GM15510 (cell line): ENCODE measurements around the gene SNAPC1.

Source experiments
- POLR2A ChIP-seq: IDR thresholded peaks from 3 replicates; pipeline ENCODE4 v1.6.1; 2011; ENCODE audit warnings: borderline replicate concordance; ENCODE audit not compliant: insufficient read length; ENCODE audit errors: extremely low read depth

The SNAPC1 gene

DNA sequence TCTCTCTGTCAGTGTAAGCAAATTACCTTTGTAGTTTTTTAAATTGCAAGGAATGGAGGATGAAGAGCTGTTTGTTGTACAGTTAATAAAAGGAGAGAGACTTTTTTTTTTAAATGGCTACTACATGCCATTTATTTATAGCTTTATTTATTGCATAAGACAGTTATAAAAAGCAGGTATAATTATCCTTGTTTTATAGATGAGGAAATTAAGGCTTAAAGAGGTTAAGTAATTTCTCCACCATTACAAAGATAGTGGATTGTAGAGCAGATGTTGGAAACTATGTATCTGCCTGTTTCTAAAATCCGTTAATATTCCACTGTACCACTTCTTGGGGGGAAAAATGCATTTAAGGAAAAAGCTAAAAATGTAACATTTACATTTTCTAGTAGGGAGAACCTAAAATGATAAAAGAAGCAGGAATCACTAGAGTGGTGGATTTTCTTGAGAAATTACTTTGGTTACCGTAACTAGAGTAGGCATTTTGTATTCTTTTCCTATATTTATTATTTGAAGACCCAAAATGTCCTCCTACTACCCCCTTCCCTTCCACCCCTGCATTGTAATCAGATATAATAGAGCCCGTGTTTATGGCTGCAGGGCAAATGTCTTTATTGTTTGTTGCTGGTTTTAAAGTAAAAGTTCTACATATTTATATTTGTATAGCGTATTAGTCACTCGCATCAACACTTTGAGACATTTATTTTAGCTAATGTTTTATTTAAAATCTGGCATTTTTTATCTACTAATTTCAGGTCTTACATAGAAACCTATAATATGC lies 2.3 kb downstream of the SNAPC1 start:
- no peak for TF ChIP-seq POLR2A

- no peak for TF ChIP-seq POLR2A
Observed at GRCh38 chr14:61765225-61765943, 3.2 kb downstream of the SNAPC1 start.

DNA sequence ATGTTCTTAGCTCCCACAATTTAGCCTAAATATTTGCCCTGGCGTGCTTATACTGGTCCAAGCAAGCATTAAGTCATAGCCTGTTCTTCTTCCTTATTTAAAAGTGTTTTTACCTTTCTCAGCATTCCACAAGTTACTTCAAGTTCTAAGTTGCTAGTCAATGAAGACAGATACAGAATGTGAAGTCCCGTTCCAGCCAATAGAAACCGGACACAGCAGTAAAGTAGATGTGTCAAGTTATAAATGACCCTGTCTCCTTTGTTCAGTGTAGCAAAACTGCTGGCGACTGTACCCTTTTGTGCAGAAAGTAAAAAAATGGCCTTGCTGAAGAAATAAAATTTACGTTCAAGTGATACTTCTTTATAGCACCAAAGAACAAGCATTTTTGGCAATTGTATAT lies 3.9 kb downstream of the SNAPC1 start:
- TF ChIP-seq POLR2A, result no peak

DNA sequence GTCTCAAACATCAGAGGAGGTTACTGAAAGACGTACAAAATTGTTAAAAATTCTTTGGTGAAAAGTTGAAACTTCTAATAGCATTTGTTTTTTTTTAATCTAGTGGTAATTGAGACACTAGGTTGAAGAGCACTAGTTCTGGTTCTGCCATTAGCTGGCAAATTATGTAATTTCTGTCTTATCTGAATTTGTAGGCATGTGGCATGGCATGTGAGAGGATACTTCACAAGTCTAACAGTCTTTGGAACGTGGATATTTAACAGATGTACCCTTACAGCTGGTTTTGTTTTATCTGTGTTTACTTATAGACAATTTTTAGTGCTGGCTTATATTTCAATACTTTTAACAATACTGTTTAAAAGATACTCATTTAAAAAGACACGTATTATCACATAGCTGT lies 6.0 kb downstream of the SNAPC1 start:
- no peak for TF ChIP-seq POLR2A

- TF ChIP-seq POLR2A, result no peak
Observed at GRCh38 chr14:61769893-61770292, 7.7 kb downstream of the SNAPC1 start.

GRCh38 chr14:61774861-61775260 lies 12.6 kb downstream of the SNAPC1 start:
- no peak for TF ChIP-seq POLR2A

DNA sequence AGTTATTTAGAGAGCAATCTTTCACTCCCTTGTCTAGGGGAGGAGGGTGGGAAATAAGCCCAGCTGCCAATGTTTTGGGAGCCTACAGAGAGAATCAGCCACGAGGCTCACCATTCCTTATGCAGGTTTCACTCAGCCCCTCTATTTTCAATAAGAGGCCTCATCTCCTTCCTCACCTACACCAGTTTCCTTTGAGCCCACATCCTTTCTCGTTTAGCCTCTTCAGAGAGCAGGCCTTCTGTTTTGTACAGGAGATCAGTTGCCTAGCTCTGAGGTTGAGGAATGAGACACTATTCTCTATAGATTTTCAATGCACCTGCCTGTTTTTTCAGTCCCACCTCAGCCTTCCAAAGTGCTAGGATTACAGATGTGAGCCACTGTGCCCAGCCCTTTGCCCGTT lies 17.9 kb downstream of the SNAPC1 start:
- no peak for TF ChIP-seq POLR2A

GRCh38 chr14:61797309-61797708 lies 35.1 kb downstream of the SNAPC1 start:
- TF ChIP-seq POLR2A, result no peak

GRCh38 chr14:61802010-61802568 lies 39.9 kb downstream of the SNAPC1 start:
- TF ChIP-seq POLR2A, result no peak

- TF ChIP-seq POLR2A, result no peak
Observed at GRCh38 chr14:61803755-61804154, 41.5 kb downstream of the SNAPC1 start.

DNA sequence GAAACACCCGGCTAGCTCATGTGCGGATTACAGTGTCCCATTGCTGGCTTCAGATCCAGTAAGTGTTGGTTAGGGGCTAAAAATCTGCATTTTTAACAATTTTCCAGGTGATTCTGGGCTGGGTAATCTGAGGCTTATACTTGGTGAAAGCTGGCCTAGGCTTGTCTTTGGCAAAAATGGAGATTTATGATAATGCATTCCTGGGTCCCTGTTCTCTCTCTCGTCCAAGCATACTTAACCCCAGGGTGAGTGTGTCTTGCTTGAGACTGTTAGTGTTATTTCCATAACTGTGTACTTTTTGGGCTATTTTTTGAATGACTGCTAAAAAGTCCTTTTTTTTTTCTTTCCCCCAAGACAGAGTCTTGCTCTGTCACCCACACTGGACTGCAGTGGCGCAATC lies 43.2 kb downstream of the SNAPC1 start:
- TF ChIP-seq POLR2A, result no peak

DNA sequence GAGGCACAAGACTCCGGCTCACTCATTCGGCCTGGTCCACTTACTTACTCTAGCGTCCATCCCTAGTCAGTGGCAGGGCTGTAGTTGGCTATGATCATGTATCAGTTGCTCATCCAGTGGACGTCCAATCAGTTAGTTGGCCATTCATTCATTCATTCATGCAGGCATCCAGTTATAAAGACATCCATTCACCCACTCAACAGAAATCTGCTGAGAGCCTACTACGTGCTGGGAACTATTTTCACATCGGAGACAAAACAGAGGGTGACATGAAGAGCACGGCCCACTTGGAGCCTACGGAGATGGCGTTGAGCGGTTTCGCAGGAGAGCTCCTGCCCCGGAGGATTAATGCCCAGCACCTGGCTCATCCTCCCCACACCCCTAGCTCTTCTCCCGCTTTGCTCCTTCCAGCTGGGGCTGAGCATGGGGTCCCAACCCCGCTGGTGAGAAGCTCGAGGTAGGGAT lies 49.7 kb downstream of the SNAPC1 start:
- TF ChIP-seq POLR2A, result no peak

- TF ChIP-seq POLR2A, result no peak
Observed at GRCh38 chr14:61812347-61813095, 50.3 kb downstream of the SNAPC1 start, which contains the start of gene SYT16. SYT16 (plus strand) TSS chr14:61812703.

DNA sequence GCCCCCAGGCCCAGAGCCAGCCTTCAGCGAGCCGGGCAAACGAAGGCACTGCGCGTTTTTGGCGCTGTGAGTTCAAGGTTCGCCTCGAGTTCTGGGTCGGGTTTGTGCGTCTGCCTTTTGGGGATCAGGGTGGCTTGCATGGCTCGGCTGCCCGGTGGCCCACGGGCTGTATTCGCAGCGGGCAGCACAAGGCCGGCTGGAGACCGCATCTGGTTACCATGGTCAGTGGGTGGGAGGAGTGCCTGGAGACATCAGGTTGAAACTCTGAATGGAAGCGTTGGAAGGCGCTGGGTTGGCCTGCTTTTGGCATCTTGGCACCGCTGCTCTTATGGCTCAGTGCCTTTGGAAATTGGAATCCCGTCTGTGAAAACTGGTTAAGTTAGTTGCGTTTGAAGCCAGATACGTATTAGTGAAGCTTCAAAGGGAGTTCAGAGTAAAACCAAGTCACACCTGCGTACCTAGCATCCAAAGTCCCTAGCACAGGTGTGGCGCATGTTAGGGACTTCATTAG lies 50.9 kb downstream of the SNAPC1 start:
- TF ChIP-seq POLR2A, result no peak

DNA sequence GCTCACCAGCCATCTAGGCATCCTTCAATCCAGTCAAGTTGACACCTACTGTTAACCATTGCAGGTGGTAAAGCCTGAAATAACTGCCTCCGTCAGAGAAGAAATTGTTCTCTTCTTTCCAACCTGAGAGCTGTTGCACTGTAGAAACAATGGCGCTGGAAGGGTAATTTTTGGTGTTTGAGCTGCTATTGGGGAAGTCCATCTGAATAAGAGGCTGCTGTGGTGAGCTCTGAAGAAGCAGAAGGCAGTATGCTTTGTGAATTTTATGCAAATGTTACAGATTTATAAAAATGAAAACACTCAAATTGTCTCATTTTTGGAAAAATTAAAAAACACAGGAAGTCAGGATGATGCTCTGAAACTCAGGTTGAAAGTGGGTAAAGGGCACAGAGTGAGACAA lies 60.2 kb downstream of the SNAPC1 start:
- TF ChIP-seq POLR2A, result no peak

GRCh38 chr14:61832783-61833182 lies 70.6 kb downstream of the SNAPC1 start:
- TF ChIP-seq POLR2A, result no peak

GRCh38 chr14:61836184-61836583 lies 74.0 kb downstream of the SNAPC1 start:
- no peak for TF ChIP-seq POLR2A
